ENCODE measurements around the gene TP53BP1.
"Not testable (repeated sequence)": the region's sequence is repeated elsewhere in the genome, so short reads cannot be mapped to it uniquely, and the experiment has no call there.

The TP53BP1 gene

DNA sequence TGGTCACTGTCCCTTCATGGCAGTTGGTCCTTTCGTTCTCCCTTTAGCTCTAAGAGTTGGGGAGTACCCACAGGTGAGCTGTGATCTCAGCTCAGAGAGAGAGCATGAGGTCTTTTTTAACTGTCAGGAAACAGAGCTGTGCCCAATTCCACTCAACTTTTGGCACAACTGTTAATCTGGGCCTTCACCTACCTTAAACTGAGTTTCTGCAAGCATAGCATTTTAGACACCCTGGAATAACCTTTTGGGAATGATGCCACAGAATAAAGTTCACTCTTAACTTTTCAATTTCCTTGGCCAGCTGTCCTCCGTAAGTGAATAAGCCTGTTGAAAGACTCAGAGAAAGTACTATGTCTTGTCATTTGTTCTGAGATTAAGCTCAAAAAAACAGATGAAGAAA lies 86.1 kb downstream of the TP53BP1 start:
- no peak for DNase-seq

DNA sequence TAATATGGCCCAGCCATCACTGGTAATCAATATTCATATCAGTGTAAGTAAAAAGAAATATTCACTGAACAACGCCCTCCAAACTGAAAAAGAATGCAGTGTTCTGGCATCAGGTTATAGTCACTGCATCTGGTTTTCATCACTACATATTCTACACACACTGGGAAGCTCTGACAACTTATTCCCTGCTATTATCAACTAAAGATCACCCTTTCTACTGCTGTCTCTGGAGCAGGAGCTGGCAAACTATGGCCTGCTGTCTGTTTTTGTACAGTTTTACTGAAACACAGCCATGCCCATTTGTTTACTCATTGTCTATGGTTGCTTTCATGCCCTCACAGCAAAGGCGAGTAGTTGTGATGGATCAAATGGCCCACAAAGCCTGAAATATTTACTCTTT lies 86.8 kb downstream of the TP53BP1 start:
- DNase-seq = no peak

DNA sequence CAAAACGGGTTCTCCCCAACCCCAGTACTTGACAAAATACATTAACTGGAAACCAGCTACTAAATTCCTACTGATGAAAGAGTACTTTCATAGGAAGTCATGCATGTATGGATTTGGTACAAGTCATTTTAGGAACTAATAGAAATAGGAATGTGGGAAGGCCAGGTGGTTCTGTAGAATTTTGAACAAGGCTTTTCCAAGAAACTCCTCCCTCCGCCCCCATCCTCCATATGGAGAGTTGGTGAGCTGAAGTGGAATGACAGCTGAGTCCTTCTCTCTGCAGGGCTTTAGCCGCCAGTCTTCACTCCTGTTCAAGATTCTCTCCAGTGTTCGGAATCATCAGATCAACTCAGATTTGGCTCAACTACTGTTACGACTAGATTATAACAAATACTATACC lies 88.8 kb downstream of the TP53BP1 start:
- DNase-seq = no peak

DNA sequence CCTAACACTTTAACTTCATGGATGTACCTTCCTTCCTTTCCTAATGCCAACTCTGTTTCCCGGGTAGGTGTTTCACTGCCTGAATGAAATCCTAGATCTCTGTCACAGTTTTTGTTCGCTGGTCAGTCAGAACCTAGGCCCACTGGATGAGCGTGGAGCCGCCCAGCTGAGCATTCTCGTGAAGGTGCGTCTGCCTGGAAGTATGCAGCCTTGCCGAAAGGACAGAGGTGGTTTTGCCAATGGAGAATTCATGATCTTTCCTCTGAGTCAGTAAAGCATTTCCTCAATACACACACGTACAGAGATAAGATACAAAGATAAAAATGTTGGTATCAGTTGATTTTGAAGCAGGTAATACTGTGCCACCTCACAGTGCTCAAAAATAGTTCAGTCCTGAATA lies 89.3 kb downstream of the TP53BP1 start:
- DNase-seq = no peak

DNA sequence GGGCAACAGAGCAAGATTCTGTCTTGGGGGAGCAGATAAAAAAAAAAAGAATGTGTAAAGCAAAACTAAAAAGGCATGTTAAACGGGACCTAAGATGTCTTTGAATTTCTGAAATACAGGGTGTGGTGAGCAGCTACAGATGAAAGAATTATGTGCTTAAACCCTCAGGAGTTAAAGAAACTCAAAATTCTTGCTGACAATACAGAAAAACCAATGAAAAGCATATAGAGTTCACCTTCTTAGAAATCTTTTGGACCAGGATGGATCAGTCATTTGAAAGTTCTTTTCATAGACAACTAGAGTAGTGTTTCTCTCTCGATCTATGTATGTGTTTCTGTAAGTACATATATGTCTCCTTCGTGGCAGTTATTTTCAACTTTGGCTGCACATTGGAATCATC lies 90.7 kb downstream of the TP53BP1 start:
- DNase-seq = no peak

DNA sequence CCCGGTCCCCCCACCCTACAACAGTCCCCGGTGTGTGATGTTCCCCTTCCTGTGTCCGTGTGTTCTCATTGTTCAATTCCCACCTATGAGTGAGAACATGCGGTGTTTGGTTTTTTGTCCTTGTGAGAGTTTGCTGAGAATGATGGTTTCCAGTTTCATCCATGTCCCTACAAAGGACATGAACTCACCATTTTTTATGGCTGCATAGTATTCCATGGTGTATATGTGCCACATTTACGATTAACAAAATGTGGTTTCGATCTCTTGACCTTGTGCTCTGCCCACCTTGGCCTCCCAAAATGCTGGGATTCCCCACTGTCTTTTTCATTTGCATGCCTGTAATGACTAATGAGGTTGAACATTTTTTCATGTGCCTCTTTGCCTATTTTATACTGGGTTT lies 99.4 kb downstream of the TP53BP1 start:
- DNase-seq = not testable (repeated sequence)

DNA sequence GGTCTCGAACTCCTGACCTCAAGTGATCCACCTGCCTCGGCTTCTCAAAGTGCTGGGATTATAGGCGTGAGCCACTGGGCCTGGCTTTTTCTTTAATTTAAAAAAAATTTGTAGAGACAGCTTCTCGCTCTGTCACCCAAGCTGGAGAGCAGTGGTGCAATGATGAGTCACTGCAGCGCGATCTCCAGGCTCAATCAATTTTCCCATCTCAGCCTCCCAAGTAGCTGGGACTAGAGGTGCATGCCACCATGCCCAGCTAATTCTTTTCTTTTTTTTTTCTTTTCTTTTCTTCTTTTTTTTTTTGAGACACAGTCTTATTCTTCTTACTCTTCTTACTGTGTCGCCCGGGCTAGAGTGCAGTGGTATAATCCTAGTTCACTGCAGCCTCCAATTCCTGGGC lies 102.2 kb downstream of the TP53BP1 start:
- DNase-seq = no peak

DNA sequence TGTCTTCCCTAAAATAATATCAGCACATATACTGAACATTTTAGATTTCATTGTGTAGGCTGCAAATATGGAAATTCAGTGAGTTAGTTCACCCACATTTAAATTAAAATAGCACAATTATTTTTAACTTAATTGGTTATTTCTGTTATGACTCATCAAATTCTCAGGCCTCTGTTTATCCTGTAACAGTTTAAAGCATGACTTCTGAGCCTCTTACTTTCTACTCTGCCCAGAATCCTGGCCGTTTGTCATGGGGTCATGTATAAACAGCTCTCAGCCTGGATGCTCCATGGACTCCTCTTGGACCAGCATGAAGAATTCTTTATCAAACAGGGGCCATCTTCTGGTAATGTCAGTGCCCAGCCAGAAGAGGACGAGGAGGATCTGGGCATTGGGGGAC lies 109.9 kb downstream of the TP53BP1 start:
- no peak for DNase-seq

DNA sequence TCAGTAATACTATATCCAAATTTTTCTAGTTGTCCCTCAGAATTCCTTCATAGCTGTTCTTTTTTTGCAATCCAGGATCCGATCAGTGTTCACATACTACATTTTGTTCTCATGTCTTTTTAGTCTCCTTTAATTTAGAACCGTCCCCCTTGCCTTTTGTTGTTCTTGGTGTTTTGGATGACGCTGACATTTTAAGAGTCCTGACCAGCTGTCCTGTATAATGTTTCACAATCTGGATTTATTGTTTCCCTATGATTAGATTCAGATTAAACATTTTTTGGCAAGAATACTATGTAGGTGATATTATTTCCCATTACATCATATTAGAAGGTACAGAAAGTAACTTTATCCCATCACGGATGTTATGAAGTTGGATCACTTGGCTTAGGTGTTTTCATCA lies 110.6 kb downstream of the TP53BP1 start:
- no peak for DNase-seq

DNA sequence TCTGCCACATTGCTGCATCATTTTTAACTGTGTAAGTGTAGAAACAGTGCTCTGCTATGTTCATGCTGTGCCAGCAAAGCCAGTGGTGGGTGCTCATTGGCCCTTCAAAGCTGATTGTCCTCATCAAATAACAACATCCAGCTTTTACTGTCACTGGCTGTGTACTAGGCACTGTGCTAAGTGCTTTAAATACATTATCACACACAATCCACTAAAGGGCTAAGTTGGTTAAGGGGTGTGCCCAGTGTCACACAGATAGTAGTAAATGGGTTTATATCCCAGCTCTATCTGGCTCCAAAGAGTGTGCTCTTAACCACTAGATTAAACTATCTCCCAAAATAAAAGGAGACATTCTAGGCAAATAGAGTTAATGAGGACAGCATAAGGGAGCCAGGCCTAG lies 114.4 kb downstream of the TP53BP1 start:
- no peak for DNase-seq

DNA sequence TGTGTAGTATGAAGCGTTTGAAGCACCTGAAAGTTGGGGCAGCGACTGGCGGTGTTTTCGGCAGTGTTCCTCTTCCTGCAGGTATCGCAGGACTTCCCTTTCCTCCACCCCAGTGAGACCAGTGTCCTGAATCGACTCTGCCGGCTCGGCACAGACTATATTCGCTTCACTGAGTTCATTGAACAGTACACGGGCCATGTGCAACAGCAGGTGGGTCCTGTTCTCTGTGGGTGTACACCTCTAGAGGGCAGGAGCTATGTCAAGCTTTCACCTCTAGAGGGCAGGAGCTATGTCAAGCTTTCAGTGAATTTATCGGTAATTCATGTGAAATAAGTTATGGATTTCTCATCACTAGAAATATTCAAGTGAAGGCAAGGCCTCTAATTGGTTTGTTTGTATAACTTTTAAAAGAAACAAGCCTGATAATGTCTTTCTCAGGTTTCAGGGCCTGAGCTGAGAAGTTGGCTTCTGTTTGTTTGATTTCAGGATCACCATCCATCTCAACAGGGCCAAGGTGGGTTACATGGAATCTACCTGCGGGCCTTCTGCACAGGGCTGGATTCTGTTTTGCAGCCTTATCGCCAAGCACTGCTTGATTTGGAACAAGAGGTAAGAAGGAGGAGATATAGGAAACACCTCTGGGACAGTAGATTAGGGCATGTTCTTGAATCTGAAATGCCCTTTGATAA lies 116.8 kb downstream of the TP53BP1 start:
- peak; percentile 42 for DNase-seq

DNA sequence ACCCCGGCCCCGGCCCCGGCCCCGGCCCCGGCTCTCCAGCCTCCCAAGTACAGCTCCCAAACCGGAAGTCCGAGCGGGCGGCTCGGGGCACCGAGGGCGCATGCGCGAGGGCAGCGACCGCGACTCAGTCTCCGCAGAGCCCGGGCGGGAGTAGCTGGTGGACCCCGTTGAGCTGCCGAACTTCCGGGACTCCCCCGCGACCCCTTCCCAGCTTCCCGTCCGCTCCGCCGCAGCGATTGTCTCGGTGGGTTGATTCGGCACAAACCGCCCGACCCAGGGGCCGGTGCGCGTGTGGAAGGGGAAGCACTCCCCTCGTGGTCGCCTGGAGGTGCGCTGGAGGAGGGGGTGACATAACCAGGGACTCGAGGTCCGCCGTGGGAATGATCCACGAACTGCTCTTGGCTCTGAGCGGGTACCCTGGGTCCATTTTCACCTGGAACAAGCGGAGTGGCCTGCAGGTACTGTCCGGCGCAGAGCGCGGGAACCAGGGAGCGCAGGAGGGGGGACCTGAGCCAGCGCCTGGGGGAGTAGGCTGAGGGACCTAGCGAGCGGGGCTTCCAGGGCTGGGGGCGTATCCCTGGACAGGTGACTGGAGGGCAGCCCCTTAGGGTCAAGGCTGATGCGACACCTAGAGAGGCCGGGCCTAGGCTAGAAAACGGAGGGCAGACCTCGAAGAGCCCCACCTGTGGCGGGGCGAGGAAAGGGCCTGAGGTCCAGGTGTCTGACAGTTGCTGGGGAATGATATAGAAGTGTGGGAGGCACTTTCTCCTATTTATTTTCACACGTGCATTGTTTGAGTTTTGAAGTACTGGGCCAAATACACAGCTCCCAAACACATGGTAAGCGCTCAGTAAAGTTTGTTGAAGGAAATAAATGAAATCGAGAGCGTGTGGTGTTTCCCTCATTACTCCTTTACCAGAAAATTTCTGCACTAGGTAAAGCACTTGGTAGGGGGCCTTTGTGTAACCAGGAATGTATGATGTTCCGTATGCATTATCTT lies 121.7 kb downstream of the TP53BP1 start, which contains the start of the genes TUBGCP4 and ZSCAN29:
TUBGCP4 (plus strand) TSS at position 127 of the 1,000 bp plus-strand sequence; CDS start at position 381, 254 bp downstream.
ZSCAN29 (minus strand) TSS at position 69 of the 1,000 bp plus-strand sequence. CDS start 1,130 bp downstream, outside the sequence.
- DNase-seq = peak; percentile 92

DNA sequence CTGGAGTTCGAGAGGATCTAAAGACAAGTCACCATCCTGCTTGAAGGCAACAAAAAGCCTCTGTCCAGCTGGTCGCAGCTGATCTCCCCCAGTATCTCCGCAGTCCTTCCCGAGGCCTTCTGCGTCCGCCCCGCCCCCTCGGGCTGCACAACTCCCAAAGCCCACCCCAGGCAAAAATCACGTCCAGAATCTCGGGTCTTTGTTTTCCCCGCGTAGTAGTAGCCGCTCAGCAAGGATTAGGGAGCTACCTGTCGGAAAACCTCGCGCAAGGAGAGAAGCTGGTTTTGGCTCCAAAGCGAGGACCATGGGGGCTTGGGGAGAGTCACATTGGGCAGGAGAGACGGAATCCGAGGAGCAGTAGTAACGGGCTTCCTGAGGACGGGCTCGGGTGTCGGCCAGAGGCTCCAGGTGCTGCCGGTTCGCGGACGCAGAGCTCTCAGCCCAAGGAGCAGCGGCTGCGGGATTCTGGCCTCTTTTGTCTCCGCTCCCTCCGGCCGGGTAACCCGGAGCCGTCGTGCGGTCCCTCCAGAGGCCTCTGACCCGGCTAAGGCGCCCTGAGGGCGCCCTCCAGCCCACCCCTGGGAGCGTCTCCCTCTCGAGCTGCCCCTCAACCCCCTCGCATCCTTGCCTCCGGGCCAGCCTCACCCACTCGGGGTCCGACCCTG lies 122.5 kb downstream of the TP53BP1 start:
- DNase-seq = peak; percentile 56

DNA sequence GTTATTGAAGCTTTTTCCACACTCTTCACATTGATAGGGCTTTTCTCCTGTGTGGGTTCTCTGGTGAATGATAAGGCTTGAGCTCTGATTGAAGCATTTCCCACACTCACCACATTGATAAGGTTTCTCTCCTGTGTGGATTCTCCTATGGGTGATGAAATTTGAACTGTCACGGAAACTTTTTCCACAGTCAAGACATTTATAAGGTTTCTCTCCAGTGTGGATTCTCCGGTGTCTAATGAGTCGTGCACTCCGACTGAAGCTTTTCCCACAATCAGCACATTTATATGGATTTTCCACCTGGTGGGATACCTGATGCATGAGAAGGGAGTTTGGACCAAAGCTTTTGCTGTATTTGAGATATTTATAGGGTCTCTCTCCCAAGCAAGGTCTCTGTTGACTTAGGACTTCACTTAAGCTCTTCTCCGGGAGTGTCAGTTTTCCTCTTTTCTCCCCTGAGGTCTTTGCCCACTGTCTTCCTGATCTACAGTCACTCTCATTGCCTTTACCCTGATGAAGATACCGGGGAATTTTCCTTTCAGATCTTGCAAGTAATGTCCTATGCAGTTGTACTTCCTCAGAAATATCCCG lies 131.5 kb downstream of the TP53BP1 start:
- DNase-seq = peak; percentile 6

DNA sequence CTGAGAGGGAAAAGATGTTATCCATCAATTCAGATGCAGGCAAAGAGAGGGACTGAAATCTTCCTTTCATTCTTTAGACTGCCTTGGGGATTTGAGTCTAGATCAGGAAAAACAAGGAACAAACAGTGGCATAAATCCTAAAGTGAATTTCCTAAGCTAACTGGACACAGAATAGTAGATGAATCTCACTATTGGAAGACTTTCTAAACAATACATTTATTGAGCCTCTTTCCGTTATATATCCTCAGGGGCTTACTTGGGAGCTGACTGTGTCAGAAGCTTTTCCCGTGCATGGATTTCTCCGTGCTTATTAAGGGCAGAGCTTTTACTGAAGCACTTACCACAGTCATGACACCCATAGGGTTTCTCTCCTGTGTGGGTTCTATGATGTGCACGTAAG lies 132.1 kb downstream of the TP53BP1 start:
- no peak for DNase-seq
